GM19395 (cell line): ENCODE results near the gene PKP1.

ENCODE experiments used
- ATAC-seq: cut with Tn5 transposase; IDR thresholded peaks from one replicate; pipeline ENCODE4 v1.9.1; 2021; ENCODE audit warnings: mild to moderate bottlenecking, moderate library complexity; ENCODE audit not compliant: unreplicated experiment

PKP1 gene

GRCh38 chr1:201260648-201261311, 22.5 kb upstream of the PKP1 start:
- ATAC-seq = no peak

GRCh38 chr1:201261771-201262547, 21.3 kb upstream of the PKP1 start:
- ATAC-seq = no peak

- no peak for ATAC-seq
Measured at GRCh38 chr1:201262963-201263608, 20.2 kb upstream of the PKP1 start.

- ATAC-seq = no peak
Measured at GRCh38 chr1:201264072-201264471, 19.2 kb upstream of the PKP1 start.

- ATAC-seq = no peak
Measured at GRCh38 chr1:201264554-201264953, 18.8 kb upstream of the PKP1 start.

- no peak for ATAC-seq
Measured at GRCh38 chr1:201265756-201266155, 17.6 kb upstream of the PKP1 start.

- no peak for ATAC-seq
Measured at GRCh38 chr1:201266276-201266675, 17.0 kb upstream of the PKP1 start.

- ATAC-seq = no peak
Measured at GRCh38 chr1:201266774-201267173, 16.5 kb upstream of the PKP1 start.

GRCh38 chr1:201267481-201268229, 15.7 kb upstream of the PKP1 start:
- ATAC-seq = no peak

- no peak for ATAC-seq
Measured at GRCh38 chr1:201268604-201269151, 14.6 kb upstream of the PKP1 start.

- no peak for ATAC-seq
Measured at GRCh38 chr1:201269281-201269680, 14.0 kb upstream of the PKP1 start.

GRCh38 chr1:201269900-201270410, 13.4 kb upstream of the PKP1 start:
- ATAC-seq = no peak

GRCh38 chr1:201270616-201271390, 12.5 kb upstream of the PKP1 start:
- no peak for ATAC-seq

- no peak for ATAC-seq
Measured at GRCh38 chr1:201272799-201273198, 10.5 kb upstream of the PKP1 start.

GRCh38 chr1:201274616-201275252, 8.6 kb upstream of the PKP1 start:
- ATAC-seq = no peak

- ATAC-seq = no peak
Measured at GRCh38 chr1:201275253-201275666, 8.0 kb upstream of the PKP1 start.

- ATAC-seq = no peak
Measured at GRCh38 chr1:201276891-201277290, 6.4 kb upstream of the PKP1 start.

- ATAC-seq = no peak
Measured at GRCh38 chr1:201277441-201277840, 5.9 kb upstream of the PKP1 start.

GRCh38 chr1:201279313-201279712, 4.0 kb upstream of the PKP1 start:
- no peak for ATAC-seq

GRCh38 chr1:201280884-201281283, 2.4 kb upstream of the PKP1 start:
- ATAC-seq = no peak
